ENCODE measurements around the gene CACNB2.

CACNB2 gene

GRCh38 chr10:18474118-18474455, 333.9 kb downstream of the CACNB2 start:
- no peak for DNase-seq

- no peak for DNase-seq
Observed at GRCh38 chr10:18476076-18476647, 335.9 kb downstream of the CACNB2 start.

- DNase-seq: no peak
Observed at GRCh38 chr10:18478354-18478753, 338.1 kb downstream of the CACNB2 start.

- no peak for DNase-seq
Observed at GRCh38 chr10:18479502-18479901, 339.3 kb downstream of the CACNB2 start.

- no peak for DNase-seq
Observed at GRCh38 chr10:18483516-18484186, 343.4 kb downstream of the CACNB2 start.

GRCh38 chr10:18486438-18486837, 346.2 kb downstream of the CACNB2 start:
- no peak for DNase-seq

GRCh38 chr10:18490755-18491154, 350.5 kb downstream of the CACNB2 start:
- DNase-seq: no peak

GRCh38 chr10:18497806-18498369, 357.7 kb downstream of the CACNB2 start:
- DNase-seq: no peak

GRCh38 chr10:18498998-18499397, 358.8 kb downstream of the CACNB2 start:
- DNase-seq: no peak

GRCh38 chr10:18500576-18500975, 360.4 kb downstream of the CACNB2 start:
- no peak for DNase-seq

- no peak for DNase-seq
Observed at GRCh38 chr10:18501198-18501597, 361.0 kb downstream of the CACNB2 start.

- no peak for DNase-seq
Observed at GRCh38 chr10:18501629-18502028, 361.4 kb downstream of the CACNB2 start.

- DNase-seq: no peak
Observed at GRCh38 chr10:18504161-18504560, 363.9 kb downstream of the CACNB2 start.

GRCh38 chr10:18505456-18506118, 365.4 kb downstream of the CACNB2 start:
- DNase-seq: no peak

- no peak for DNase-seq
Observed at GRCh38 chr10:18508587-18508986, 368.4 kb downstream of the CACNB2 start.

- DNase-seq: no peak
Observed at GRCh38 chr10:18514537-18514936, 374.3 kb downstream of the CACNB2 start.

GRCh38 chr10:18516851-18517250, 376.6 kb downstream of the CACNB2 start:
- DNase-seq: no peak

- DNase-seq: no peak
Observed at GRCh38 chr10:18523025-18523424, 382.8 kb downstream of the CACNB2 start.

GRCh38 chr10:18523858-18524257, 383.6 kb downstream of the CACNB2 start:
- no peak for DNase-seq

- DNase-seq: no peak
Observed at GRCh38 chr10:18527687-18528086, 387.5 kb downstream of the CACNB2 start.

GRCh38 chr10:18528292-18528691, 388.1 kb downstream of the CACNB2 start:
- DNase-seq: no peak

GRCh38 chr10:18532881-18533535, 392.8 kb downstream of the CACNB2 start:
- DNase-seq: no peak

GRCh38 chr10:18533896-18534295, 393.7 kb downstream of the CACNB2 start:
- DNase-seq: no peak

GRCh38 chr10:18539335-18539734, 399.1 kb downstream of the CACNB2 start:
- DNase-seq: no peak
